Activated CD8-positive, alpha-beta memory T cell treated with anti-CD3 and anti-CD28 coated beads, Interleukin-2, amount 50 U/mL, for 4 hours (primary cell): ENCODE data around the gene GUCY1A1.
A peak's percentile ranks its signal among the peaks of the same experiment; 100 is the strongest.

Experiments used
- DNase-seq: peaks from one replicate; pipeline ENCODE4 v3.0.0-alpha.2; 2020

GUCY1A1 gene

DNA sequence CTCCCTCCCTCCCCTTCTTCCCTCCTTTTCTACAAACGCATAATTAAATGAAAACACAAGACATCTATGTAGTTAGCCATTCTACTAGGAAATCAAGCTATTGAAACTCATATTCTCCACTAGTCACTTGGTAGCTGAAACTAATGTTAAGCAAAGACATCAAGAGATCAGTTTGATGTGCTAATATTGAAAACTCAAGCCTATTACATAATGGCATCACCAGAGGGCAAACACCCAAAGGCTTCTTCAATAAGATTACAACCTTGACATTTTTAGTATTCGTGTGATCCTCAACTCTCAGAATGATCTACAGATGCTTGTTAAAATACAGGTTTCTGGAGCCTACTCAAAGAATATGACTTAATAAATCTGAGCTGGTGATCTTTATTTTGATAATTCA is 6.2 kb upstream of the GUCY1A1 start:
- DNase-seq, result no peak

DNA sequence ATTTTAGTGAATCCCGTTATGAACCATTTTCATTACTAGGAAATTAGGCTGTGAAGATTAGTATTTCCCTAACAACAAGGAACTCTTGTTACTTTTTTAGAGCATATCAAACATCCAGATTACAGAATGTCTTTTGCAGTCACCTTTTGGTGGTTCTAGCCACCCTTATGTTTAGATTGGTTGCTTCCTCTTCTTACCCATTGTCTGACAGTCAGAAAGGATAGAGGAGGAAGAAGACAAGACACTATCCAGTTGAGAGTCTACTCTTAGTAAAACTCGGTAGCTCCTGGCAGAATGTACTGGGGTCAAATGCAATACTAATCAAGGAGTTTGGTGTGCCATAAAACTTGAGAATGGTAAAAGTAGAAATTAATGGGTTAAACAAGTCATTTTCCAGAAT is 1.6 kb upstream of the GUCY1A1 start:
- DNase-seq, result no peak

DNA sequence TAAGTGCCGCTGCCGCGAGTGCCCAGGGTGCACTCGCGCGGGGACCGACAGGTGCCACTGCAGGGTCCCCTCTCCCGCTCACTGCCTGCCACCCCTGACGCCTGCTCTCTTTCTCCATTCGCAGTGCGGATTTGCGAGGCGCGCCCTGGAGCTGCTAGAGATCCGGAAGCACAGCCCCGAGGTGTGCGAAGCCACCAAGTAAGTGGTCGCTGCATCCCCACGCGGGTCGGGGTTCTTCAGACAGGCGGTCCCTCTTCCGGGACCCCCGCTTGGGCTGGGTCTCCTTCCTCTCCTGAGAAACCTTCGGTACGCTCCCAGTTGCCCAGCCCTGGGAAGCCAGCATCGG is 547 bp downstream of the GUCY1A1 start:
- DNase-seq, result peak; percentile 14

DNA sequence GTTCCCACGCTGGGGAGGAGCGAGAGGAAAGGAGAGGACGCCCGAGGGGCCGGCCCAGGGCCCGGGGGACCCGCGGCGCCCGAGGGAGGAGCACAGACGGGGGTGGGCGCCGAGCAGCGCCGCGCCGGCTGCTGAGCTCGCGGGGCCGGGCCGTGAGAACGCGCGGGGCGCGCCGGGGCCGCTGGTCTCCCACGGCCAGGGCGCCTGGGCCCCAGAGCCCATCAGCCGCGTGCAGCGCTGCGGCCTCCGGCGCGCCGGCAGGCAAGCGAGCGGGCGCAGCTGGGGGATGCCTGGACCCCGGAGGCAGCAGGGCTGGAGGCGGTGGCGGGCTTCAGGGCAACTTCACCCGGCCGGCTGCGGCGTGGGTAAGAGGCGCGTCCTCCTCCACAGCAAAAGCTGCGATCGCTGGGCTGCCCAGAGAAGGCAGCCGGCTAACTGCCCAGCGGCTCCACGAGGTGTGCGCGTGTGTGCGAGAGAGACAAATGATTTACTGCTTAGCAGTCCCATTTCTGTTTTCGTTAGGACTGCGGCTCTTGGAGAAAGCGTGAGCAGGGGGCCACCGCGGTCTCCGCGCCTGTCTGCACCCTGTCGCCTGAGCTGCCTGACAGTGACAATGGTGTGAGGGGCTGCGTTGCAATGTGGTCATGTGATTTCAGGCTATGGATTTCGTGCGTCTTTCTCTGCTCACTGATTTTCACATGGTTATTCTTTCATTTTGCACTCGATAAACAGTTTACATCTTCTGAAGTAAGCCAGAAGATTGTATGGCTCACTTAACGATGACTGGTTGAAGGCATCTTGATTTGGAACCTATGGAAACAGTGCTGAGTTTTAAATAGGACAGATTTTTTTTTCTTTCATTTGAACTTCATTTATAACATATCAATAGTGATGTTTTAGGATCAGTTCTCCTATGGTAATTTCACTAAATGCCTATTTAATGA is 1.2 kb downstream of the GUCY1A1 start:
- DNase-seq, result peak; percentile 10

DNA sequence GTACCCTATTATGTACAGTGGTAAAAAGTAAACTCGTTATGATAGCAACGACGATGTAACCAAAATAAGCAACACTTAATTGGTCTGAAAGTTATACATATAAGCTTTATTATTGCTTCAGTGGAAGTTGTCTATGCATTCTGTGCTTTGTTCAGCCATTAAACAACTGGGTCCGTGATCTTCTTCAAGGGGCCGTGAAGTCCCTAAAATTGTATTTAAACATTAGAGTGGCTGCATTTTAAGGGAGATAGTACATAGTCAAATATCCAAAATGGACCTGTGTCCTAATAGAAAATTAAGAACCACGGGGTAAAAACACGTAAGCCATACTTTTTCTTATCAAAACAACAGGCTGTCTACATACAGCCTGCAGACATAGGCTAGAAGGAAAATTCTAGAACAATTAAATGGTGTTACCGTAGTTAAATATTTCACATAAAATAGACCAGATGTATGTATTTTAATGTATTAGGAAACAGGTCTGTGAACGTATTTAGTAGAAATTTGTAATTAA is 2.1 kb downstream of the GUCY1A1 start:
- no peak for DNase-seq

DNA sequence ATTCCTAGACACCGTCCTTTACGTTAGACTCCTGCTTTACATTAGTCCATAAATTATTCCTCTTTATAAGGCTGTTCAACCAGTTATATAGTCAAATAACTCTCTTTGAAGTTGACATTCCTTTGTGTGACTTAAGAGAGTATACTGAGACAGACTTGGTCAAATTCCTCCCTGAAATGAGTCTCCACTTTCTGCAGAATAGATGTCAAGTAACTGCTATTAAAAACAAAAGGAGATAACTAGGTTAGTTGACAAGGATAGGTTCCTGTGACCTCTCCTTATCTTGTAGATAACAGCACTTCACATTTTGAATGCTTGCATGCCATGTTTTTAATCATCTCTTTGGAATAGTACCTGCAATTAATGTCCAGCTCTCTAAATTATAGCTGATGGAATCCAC is 5.7 kb downstream of the GUCY1A1 start:
- DNase-seq, result no peak

DNA sequence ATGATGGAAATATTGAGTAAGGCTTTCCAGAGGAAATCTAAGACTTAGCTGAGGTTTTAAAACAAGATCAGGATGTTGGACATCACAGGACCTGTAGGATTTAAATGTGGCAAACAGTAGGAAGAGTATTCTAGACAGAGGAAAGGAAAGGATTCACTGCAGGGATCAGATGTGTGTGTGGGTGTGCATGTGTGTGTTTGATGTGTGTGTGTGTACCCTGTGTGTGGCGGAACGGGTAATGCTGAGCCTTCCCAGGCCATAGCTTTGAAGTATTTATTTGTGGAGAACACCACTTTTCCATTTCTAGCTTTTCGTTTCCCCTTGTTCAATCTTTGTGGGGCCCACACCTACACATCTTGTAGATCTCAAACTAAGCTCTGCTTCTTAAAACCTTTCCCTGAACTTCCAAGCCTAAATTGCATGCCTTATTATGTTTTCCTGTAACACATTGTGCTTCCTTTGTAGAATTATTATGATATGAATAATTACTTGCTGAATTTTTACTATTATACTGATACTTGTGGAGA is 6.9 kb downstream of the GUCY1A1 start:
- no peak for DNase-seq

DNA sequence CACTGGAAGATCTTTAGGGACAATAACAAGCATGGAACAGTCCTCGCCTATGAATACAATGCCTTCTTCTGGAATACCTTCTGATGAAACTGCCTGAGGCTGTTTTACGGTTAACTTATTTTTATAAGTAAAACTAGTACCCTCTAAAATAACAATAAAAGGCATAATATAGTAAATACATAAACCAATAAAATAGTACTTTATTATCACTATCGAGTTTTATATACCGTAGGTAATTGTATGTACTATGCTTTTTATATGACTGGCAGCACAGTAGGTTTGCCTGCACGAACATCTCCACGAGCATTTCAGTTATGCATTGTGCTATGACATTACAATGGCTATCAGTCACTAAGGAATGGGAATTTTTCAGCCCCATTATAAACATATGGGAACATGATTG is 8.0 kb downstream of the GUCY1A1 start:
- no peak for DNase-seq

DNA sequence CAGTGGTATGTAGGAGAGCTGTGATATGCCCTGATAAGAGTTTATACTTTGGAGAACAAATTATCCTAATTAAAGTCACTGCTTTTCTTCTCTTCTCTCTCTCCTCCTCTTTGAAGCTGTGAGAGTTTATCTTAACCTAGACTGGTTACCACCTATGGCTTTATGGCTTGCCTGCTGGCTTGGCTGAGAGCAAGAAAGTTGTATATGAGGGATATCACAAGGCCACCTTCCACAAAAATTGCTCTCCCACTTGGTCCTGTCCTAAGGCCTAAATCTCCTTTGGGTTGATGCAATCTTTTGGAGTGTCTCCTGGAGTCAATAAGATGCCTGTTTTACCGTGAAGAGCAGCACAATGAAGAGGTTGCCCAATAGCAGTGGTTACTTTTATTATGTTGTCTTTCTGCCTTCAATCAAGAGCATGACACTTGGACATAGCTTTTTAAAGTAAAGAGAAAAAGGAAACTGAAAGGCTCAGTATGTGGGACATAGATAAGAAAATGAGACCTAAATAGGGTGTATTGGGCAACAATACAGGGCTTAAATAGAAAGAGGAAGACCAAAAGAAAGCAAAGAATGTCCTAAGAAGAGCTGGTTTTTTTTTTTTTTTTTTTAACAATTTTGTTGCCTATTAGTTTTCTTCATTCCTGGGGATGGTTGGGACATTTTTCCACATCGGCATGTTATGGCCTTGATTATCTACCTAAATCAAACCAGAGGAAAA is 9.2 kb downstream of the GUCY1A1 start:
- no peak for DNase-seq

DNA sequence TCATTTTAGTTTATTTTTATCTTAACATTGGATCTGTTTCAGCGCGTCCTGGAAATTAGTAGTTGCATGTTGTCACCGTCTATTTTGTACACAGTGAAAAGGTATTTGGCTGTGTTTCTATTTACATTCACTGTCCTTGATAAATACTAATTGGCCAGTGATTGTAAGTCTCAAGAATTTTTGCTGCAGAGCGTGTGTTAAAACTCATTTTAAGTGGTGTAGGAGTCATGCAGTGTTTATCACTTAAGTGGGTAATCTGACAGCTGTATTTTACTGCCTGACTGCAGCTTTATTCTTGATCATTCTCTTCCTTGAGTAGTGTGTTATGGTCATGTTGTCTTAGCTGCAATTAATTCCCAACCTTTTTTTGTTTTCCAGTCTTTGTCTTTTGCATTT is 9.8 kb downstream of the GUCY1A1 start:
- DNase-seq, result no peak

DNA sequence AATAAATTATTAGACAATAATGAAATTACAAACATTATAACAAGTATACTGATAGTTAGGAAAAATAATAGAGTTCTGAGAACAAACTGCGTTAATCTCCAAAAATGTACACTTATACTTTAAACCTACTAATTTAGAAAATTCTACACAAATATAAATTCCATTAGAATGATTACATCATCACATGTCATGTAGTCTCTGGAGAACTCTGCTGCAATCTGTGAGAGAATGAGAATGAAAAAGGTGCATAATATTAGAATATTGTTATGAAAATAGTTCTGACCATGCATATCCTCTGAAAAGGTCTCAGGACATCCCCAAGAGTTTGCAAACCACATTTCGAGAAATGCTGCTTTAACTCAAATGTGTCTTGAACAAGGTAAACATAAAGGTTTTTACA is 11.4 kb downstream of the GUCY1A1 start:
- DNase-seq, result no peak

DNA sequence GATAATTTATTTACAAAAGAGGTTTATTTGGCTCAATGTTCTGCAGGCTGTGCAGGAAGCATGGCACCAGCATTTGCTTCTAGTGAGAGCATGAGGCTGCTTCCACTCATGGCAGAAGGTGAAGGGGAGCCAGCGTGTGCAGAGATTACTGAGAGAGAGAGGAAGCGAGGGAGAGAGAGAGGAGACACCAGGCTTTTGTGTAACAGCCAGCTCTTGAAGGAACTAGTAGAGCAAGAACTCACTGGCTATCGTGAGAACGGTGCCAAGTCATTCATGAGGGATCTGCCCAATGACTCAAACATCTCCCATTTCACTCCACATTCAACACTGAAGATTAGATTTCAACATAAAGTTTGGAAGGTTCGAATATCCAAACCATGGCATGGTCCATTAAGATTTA is 12.7 kb downstream of the GUCY1A1 start:
- DNase-seq, result no peak

DNA sequence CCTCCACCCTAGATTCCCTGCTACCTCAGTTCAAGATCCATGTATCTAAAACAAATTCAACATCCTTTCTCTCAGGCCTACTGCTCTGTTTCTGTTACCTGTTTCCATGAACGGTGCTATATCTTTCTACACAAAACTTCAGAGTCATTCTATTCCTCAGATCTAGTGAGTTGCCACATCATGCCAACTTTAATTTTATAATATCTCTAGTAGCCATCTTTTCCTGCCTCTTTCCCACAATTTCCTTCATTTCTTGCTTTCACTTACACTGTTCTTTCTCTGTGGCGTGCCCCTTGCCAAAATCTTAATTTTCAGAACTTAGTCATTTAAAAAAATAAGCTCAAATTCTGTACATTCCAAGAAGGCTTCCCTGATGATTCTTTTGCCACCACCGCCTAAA is 15.2 kb downstream of the GUCY1A1 start:
- DNase-seq, result no peak

DNA sequence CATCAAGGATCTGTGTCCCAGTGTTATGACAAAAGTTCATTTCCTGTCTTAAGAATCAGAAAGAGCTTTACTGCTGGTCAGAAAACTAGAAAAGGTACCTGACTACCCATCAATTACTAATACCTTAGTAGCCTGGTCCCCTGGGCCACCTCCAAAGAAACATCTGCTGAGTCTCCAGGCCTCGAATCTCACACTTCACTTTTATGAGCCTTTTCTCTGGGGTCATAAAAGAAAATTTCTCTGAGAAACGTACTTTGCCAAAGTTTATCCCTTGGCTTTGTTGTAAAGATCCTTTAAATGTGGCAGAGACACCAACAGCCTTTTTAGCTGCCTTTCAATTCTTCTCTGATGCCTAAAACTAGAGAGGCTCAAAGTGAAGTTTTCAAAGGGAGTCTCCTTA is 17.8 kb downstream of the GUCY1A1 start:
- no peak for DNase-seq

DNA sequence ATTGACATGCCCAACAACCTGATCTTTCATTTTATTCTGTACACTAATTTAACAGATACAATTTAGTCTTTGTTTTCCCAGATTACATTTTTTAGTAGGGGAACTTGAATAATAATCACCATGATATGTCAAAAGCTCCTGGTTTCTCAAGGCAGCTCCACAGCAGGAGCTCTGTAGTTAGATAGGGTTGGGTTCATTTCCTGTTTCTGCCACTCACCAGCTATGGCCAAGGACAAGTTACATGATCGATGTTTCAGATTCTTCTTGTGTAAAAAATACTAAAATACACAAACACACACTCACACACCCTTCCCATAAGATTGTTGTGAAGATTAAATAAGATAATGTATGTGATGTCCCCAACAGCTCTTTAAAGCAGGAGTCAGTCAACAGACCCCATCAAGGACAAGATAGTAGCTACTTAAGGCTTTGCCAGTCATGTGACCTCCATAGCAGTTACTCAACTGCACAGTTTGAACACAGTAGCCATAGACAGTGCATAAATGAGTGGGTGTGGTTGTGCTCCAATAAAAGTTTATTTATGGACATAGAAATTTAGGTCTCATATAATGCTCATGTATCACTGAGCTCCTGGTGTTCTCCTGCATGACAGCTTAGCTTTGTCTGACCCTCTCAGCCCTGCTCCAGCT is 18.4 kb downstream of the GUCY1A1 start:
- no peak for DNase-seq

DNA sequence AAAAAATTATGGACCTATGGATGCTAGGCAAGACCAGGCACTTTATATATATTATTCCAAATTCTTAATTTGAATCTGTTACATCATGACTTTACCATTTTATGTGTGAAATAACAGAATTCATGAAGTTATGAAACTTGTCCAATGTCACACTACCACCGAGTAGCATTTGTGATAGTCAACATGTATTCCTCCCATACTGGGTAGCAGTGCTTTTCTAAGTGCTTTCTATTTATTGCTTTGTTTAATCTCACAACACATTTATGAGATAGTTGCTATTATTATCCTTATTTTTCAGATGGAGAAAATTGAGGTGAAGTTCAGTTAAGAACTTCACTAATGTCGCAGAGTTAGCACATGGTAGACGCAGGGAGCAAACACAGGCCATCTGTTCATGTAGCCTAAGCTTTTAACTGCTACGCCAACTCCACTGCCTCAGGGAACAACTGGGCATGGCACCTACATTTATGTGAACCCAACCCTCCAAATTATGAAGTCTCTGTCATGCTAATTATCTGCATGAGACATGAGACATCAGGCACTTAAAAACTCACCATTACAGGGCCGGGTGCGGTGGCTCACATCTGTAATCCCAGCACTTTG is 20.8 kb downstream of the GUCY1A1 start:
- no peak for DNase-seq

DNA sequence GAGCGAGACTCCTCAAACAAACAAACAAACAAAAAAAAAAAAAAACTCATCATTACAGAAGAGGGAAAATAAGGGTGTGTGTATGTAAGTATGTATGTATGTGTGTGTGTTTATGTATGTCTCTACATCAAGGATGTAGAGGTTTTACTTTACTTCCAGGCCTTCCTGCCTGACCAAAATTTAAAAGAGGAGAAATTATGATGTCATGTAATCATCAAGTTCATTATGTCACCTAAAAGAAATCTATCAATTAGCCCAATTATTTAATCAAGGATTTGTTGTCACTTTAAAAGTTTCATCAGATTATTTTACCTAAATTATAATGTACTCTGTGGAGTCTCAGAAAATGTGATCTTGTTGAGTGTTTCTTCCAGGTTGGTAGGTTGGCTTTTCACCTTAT is 21.6 kb downstream of the GUCY1A1 start:
- DNase-seq, result no peak

DNA sequence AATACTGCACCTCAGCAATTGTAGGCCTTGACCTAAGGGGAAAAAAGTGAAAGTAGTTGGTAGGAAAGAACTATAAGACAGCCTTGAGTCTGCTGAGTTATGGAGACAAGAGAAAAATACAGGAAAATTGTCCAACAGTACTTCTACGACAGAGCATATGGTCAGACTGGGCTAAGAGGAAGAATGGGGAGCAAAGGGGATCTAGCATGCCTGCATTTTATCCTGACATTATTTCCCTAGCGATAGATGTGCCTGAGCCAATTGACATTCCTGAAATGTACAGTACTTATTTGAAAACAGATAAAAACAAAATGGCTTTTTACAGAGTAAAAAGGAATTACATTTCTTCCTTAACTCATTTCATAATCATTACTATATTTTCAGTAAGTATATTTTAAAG is 22.2 kb downstream of the GUCY1A1 start:
- DNase-seq, result no peak

DNA sequence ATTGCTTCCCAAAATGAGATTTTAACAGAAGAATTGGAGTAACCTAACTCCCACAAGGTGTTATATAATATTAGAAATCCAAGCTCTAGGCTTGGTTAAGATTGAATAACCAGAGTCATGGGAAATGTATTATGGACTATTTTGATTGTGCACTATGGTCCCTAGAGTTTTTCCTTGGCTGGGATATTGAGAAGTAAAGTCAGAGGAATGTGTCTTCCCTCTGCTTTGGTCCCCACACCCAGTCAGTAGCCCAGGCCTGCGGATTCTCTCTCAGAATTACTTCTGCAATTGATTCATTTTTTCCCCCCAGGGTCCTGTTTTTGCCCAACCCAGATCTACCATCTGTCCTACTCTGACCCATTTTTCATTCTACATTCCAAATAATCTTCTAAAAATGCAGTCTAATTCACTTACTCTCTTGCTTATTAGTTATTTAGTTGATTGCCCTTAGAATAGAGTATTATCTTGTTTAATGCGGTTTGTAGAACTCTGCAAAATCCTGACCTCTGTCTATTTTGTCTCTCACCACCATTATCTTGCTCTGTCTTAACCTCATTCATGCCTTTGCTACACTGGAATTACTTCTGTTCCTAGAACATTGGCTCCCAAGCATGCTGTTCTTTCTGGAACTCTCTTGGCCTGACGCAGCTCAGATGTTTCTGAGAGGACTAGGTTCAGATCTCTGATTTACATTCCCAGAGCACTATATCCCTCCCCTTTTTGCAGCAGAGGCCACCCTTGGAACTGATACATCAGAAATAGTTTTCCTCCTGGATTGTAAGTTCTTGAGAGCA is 23.6 kb downstream of the GUCY1A1 start:
- no peak for DNase-seq

DNA sequence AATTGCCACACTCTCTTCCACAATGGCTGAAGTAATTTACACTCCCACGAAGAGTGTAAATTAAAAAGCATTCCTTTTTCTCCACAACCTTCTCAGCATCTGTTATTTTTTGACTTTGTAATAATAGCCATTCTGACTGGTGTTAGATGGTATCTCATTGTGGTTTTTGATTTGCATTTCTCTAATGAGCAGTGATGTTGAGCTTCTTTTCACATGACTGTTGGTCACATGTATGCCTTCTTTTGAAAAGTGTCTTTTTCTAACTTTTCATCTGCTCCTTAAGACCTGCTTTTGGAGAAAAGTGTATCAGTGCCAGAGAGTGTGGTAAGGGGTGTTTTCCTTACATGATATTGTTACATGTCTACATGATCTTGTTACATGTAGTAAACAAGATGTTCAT is 25.7 kb downstream of the GUCY1A1 start:
- no peak for DNase-seq

DNA sequence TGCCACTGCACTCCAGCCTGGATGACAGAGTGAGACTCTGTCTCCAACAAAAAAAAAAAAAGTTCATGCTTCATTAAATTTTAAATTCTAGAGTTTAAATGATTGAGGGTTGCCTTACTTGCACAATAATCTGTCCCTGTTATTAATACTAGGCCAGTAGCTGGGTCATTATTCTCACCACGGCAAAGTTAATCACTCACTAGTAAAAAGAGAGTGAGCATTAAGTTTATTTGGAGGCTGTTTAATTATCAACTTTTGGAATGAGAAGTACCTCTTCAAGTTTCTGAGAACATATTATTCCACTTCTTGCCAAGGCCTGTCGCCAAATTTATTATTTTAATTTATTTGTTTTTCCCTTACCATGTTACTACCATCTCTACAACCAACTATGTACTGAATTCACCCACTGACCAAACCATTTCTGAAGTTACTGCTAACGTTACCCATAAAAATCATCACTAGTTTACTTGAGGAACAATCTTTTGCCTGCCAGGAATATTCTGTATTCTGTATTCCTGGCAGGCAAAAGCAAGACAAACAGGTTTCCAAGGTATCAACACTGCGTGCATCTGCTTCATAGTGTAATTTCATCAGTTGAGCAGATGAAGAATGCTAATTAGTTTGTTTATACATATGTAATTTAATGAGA is 26.5 kb downstream of the GUCY1A1 start:
- DNase-seq, result no peak
